ENCODE measurements around the gene HSD17B3. TPM values are rescaled to one million over a fixed set of nuclear protein-coding genes. Genes with fewer than 3 reads are reported as not detected.

Gene HSD17B3
- total and polyA plus RNA-seq, 10 of the 15 experiments (the other 5 are each of a cell fraction or from before 2014, with no cell fraction given): not detected

DNA sequence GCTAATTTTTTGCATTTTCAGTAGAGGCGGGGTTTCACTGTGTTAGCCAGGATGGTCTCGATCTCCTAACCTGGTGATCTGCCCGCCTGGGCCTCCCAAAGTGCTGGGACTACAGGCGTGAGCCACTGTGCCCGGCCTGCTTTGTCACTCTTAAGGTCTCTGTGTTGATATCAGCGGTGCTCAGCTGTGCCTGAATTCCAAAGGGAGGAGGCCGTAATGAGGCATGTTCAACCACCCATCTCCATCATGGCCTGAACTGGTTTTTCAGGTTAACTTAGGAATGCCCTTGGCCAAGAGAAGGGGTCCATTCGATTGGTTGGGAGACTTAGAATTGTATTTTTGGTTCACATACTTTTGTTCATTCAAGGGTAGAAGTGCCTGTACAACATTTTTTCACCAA is 22.0 kb downstream of the HSD17B3 start:
- CTCF ChIA-PET: no interaction called here
- no peak for TF ChIP-seq PML (IDR thresholded peaks at IDR 0.05; ENCODE audit: low read length)
- no peak for TF ChIP-seq HCFC1 (IDR thresholded peaks at IDR 0.05; ENCODE audit: low read length)
- no peak for TF ChIP-seq MTA2 (IDR thresholded peaks at IDR 0.05; ENCODE audit: low read depth)
- TF ChIP-seq RAD21 (IDR thresholded peaks at IDR 0.05; ENCODE audit: insufficient read depth, low read depth, low read length): no peak
- no peak for TF ChIP-seq HDAC2 (IDR thresholded peaks at IDR 0.05)
- TF ChIP-seq FOXM1 (IDR thresholded peaks at IDR 0.05; ENCODE audit: low read depth, low read length): no peak
- no peak for TF ChIP-seq ATF7 (IDR thresholded peaks at IDR 0.05; ENCODE audit: low read depth)
- no peak for TF ChIP-seq MYB (IDR thresholded peaks at IDR 0.05; ENCODE audit: borderline replicate concordance, low read depth, low read length)
- no peak for TF ChIP-seq RB1 (IDR thresholded peaks at IDR 0.05; ENCODE audit: borderline replicate concordance)
- TF ChIP-seq POLR2A (IDR thresholded peaks at IDR 0.05; ENCODE audit: low read depth, low read length): no peak
- TF ChIP-seq MYC (IDR thresholded peaks at IDR 0.05; ENCODE audit: insufficient read depth, insufficient read length, insufficient replicate concordance, low read length, severe bottlenecking): no peak
- TF ChIP-seq, protein P1, sequence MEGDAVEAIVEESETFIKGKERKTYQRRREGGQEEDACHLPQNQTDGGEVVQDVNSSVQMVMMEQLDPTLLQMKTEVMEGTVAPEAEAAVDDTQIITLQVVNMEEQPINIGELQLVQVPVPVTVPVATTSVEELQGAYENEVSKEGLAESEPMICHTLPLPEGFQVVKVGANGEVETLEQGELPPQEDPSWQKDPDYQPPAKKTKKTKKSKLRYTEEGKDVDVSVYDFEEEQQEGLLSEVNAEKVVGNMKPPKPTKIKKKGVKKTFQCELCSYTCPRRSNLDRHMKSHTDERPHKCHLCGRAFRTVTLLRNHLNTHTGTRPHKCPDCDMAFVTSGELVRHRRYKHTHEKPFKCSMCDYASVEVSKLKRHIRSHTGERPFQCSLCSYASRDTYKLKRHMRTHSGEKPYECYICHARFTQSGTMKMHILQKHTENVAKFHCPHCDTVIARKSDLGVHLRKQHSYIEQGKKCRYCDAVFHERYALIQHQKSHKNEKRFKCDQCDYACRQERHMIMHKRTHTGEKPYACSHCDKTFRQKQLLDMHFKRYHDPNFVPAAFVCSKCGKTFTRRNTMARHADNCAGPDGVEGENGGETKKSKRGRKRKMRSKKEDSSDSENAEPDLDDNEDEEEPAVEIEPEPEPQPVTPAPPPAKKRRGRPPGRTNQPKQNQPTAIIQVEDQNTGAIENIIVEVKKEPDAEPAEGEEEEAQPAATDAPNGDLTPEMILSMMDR (IDR thresholded peaks at IDR 0.05 in 2 of 3, conservative IDR thresholded peaks at IDR 0.05 in 1 of 3; ENCODE audit: control insufficient read depth in 2 of 3, extremely low read depth in 1 of 3, insufficient read depth in 1 of 3, low read depth in 3 of 3, low read length in 3 of 3): no peak
- TF ChIP-seq POU2F2 (IDR thresholded peaks at IDR 0.05; ENCODE audit: borderline replicate concordance, low read depth, low read length): no peak
- no peak for TF ChIP-seq CBX3 (IDR thresholded peaks at IDR 0.05; ENCODE audit: borderline replicate concordance, low read depth)
- TF ChIP-seq, protein P2, sequence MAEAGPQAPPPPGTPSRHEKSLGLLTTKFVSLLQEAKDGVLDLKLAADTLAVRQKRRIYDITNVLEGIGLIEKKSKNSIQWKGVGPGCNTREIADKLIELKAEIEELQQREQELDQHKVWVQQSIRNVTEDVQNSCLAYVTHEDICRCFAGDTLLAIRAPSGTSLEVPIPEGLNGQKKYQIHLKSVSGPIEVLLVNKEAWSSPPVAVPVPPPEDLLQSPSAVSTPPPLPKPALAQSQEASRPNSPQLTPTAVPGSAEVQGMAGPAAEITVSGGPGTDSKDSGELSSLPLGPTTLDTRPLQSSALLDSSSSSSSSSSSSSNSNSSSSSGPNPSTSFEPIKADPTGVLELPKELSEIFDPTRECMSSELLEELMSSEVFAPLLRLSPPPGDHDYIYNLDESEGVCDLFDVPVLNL (IDR thresholded peaks at IDR 0.05; ENCODE audit: low read depth, low read length): no peak
- TF ChIP-seq SREBF2 (IDR thresholded peaks at IDR 0.05; ENCODE audit: low read length): no peak
- TF ChIP-seq HDGF (IDR thresholded peaks at IDR 0.05): no peak
- TF ChIP-seq NFIC (IDR thresholded peaks at IDR 0.05; ENCODE audit: low read depth, low read length): no peak
- TF ChIP-seq SMC3 (IDR thresholded peaks at IDR 0.05; ENCODE audit: borderline replicate concordance, low read length): no peak
- no peak for FAIRE-seq

More for the DNA sequence above, 22.0 kb downstream of the HSD17B3 start:
- 45% methylated on average over 8 of the region's 8 CpGs for WGBS (ENCODE audit: insufficient coverage, insufficient replicate concordance, low lambda C conversion rate, missing lambda C conversion rate)
- ChIA-PET RAD21 (ENCODE audit: unreplicated experiment) (no interaction called here), POLR2A (no interaction called here), SMC1A (ENCODE audit: uncharacterized antibody, unreplicated experiment) (no interaction called here)
- BruUV-seq (replicated peaks): no TSS peak
- ATAC-seq (no peak), DNase-seq (ENCODE audit: low read depth, low spot score) (no peak)
- Histone ChIP-seq H3K4me3 (no peak overlapping the region), H3K36me3 (ENCODE audit: control insufficient read depth in 2 of 2, insufficient read depth in 2 of 2, low read length in 1 of 2) (no peaks in the 10 kb centered on the region), H3K27ac (ENCODE audit: control insufficient read depth, insufficient read depth) (no peak overlapping the region), H2AFZ (ENCODE audit: control insufficient read depth, low read depth, low read length) (no peak overlapping the region), H3K4me2 (ENCODE audit: control insufficient read depth, insufficient read depth) (no peak overlapping the region), H3K4me1 (ENCODE audit: control insufficient read depth, insufficient read depth, low read length) (no peaks in the 10 kb centered on the region), H3K9ac (ENCODE audit: control insufficient read depth, insufficient read depth, low read length) (no peak overlapping the region), H3K27me3 (replicated peaks in 1 of 2; ENCODE audit: control insufficient read depth in 2 of 2, insufficient read depth in 2 of 2, low read length in 1 of 2) (no peaks in the 10 kb centered on the region), H4K20me1 (ENCODE audit: control insufficient read depth, insufficient read depth) (no peaks in the 10 kb centered on the region), H3K9me3 (replicated peaks; ENCODE audit: control insufficient read depth, insufficient read depth, low read length) (no peaks in the 10 kb centered on the region; the same call in 2 of the 3 replicates), H3K79me2 (ENCODE audit: control insufficient read depth, insufficient read depth, low read length) (no peaks in the 10 kb centered on the region)
- in situ Hi-C loops (cut with MboI): no loop called here
- intact Hi-C loops (cut with micrococcal nuclease; ENCODE audit: unreplicated experiment): no loop called here
